ENCODE results near the gene PRDM11. TPM values are rescaled to one million over a fixed set of nuclear protein-coding genes. Genes with fewer than 3 reads are reported as not detected.
"Not testable (repeated sequence)": the region's sequence is repeated elsewhere in the genome, so short reads cannot be mapped to it uniquely, and the experiment has no call there.

PRDM11 gene
- total RNA-seq, 1 donor from 2014 or later = 4.6 TPM

DNA sequence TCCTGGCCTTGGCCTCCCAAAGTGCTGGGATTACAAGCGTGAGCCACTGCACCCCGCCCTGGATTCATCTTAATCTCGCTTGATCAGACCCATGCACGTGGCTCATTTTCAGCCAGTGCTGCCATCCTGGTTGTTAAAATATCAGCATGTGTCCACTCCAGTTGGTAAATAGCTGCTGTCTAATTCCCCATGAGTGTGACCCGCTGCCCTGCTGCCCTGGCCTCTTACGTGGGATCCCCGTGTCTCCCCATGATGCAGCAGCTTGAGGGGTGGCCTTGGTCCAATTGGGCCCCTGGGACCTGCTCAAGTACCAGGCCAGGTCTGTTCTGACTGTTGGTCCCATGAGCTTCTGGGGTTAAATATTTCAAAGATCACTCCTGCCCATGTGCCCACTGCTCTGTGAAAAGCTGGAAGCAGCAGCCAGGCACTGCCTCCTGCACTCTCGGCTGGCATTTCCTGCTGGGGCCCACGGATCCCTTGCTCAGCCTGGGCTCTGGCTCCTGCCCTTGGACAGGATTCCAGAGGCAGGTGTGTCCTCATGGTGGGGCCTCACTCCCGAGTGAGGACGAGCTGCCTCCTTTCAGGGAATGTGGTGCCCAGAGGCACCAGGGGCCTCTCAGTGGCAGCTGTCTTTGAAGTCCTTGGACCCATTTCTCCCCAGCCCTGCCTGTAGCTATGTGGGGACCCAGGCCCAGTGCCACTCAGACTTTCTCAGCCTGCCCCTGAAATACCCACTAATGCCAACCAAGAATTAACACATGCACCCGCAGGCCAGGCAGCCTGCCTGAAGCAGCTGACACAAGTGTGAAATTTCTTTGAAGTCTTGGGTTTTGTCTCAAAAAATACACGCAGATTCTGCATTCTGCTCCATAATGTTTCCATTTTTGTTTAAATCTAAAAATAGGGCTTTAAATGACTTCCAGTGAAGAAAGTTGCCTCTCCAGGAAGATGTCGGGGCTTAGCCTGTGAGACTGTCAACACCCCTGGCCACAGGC, 38.1 kb upstream of the PRDM11 start:
- no peak overlapping the region for H3K4me3 ChIP-seq (ENCODE audit: low read depth, low read length)
- TF ChIP-seq, protein P1, sequence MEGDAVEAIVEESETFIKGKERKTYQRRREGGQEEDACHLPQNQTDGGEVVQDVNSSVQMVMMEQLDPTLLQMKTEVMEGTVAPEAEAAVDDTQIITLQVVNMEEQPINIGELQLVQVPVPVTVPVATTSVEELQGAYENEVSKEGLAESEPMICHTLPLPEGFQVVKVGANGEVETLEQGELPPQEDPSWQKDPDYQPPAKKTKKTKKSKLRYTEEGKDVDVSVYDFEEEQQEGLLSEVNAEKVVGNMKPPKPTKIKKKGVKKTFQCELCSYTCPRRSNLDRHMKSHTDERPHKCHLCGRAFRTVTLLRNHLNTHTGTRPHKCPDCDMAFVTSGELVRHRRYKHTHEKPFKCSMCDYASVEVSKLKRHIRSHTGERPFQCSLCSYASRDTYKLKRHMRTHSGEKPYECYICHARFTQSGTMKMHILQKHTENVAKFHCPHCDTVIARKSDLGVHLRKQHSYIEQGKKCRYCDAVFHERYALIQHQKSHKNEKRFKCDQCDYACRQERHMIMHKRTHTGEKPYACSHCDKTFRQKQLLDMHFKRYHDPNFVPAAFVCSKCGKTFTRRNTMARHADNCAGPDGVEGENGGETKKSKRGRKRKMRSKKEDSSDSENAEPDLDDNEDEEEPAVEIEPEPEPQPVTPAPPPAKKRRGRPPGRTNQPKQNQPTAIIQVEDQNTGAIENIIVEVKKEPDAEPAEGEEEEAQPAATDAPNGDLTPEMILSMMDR (conservative IDR thresholded peaks at IDR 0.05; ENCODE audit: low read depth, low read length) = no peak
- DNase-seq (ENCODE audit: low read depth) = no peak

DNA sequence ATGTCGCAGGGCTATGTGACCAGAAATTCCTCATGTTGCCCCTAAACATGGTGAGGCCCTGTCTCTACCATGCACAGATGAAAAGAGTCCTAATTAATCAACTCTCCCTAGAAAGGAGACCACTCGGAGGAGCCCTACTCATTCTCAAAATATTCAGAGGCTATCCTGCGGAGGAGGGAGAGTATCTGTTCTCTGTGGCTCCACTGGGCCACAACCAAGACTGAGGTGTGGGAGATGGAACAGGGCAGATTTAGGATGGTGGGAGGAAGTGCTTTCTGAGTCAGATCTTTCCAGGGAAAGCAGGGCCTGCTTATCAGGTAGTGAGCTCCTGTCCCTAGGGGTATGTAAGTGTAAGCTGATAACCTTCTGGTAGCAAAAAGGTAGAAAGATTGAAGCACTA, 37.0 kb upstream of the PRDM11 start:
- no peak overlapping the region for H3K4me3 ChIP-seq (ENCODE audit: low read depth, low read length)
- DNase-seq (ENCODE audit: low read depth) = no peak
- TF ChIP-seq, protein P1 (conservative IDR thresholded peaks at IDR 0.05; ENCODE audit: low read depth, low read length) = no peak

DNA sequence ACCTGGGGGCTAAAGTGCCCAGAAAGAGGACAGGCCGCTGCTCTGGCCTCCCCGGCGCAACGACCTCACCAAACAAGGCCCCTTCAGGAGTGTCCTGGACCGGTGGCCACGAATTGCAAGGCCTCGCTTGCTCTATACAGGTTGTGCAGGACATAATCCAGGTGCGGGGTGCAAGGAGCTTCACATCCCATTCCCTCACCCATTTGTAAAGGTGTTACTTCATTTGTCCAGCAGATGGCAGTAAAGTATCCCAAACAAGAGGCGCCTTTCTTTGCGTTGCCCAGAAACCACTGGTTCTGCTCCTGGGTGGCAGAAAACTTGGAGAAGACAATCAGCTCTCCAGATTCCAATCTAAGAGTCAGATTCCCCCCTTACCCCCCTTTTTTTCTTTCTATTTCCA, 35.9 kb upstream of the PRDM11 start:
- TF ChIP-seq, protein P1 (conservative IDR thresholded peaks at IDR 0.05; ENCODE audit: low read depth, low read length) = peak; percentile 77
- peak; percentile 12 for DNase-seq (ENCODE audit: low read depth)
- no peak overlapping the region for H3K4me3 ChIP-seq (ENCODE audit: low read depth, low read length)

DNA sequence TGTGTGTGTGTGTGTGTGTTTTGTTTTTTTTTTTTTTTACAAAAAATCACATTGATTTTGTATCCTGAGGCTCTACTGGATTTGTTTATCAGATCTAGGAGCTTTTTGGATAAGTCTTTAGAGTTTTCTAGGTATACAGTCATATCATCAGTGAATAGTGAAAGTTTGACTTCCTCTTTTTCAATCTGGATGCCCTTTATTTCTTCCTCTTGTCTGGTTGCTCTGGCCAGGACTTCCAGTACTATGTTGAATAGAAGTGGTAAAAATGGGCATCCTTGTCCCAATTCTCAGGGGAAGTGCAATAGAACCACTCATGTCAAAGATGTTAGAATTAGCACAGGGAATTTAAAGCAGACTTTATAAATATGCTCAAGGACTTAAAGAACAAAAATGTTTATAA, 32.6 kb upstream of the PRDM11 start:
- TF ChIP-seq, protein P1 (conservative IDR thresholded peaks at IDR 0.05; ENCODE audit: low read depth, low read length) = no peak
- H3K4me3 ChIP-seq (ENCODE audit: low read depth, low read length) = no peak overlapping the region
- no peak for DNase-seq (ENCODE audit: low read depth)

DNA sequence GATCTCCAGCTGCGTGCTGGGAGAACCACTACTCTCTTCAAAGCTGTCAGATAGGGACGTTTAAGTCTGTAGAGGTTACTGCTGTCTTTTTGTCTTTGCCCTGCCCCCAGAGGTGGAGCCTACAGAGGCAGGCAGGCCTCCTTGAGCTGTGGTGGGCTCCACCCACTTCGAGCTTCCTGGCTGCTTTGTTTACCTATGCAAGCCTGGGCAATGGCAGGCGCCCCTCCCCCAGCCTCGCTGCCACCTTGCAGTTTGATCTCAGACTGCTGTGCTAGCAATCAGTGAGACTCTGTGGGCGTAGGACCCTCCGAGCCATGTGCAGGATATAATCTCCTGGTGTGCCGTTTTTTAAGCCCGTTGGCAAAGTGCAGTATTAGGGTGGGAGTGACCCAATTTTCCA, 18.6 kb upstream of the PRDM11 start:
- DNase-seq (ENCODE audit: low read depth); H3K4me3 ChIP-seq (ENCODE audit: low read depth, low read length): not testable (repeated sequence)

DNA sequence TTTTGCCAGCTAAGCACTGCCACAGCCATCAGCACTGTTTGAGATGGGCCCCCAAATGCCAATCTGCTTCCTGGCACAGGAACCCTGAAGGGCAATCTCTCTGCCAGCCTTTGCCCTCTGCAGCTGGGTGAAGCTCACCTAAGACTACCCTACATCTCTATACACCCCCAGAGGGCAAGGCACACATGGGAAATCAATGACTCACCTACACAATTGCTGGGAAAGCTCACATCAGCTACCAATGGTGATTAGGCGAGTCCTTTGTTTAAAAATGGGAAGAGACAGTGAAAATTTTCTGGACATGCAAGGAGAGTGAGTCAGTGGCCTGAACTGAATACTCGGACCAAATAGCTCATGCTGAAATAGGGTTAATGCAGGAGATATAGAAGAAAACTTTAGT, 12.6 kb upstream of the PRDM11 start:
- no peak for DNase-seq (ENCODE audit: low read depth)
- no peak overlapping the region for H3K4me3 ChIP-seq (ENCODE audit: low read depth, low read length)
- TF ChIP-seq, protein P1 (conservative IDR thresholded peaks at IDR 0.05; ENCODE audit: low read depth, low read length) = no peak

DNA sequence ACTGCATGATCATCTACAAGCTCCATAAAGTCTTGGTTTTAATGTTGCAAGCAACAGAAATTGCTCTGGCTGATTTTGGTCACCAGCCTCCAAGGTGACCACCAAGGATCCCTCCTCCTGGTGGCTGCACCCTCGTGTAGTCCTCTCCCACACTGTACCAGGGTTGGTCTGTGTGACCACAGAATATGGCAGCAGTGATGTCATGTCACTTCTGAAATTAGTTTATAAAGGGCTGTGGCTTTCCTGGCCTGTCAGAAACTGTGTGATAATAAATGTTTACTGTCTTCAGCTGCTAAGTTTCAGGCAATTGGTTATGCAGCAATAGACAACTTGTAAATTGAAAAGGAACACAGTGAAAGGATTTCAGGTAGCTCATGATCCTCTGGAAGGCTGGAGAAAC, 5.3 kb upstream of the PRDM11 start:
- TF ChIP-seq, protein P1 (conservative IDR thresholded peaks at IDR 0.05; ENCODE audit: low read depth, low read length) = no peak
- no peak for DNase-seq (ENCODE audit: low read depth)
- no peak overlapping the region for H3K4me3 ChIP-seq (ENCODE audit: low read depth, low read length)
